OCI-LY7 (cell line): ENCODE measurements around the gene STIM1.

Experiments used
- EZH2phosphoT487 ChIP-seq: fragments of 200-600 bp; sonication (generic); IDR thresholded peaks from 2 replicates; pipeline ENCODE4 v1.6.1; 2018; ENCODE audit warnings: low read depth, borderline replicate concordance, mild to moderate bottlenecking, mixed run types, antibody characterized with exemption, low read length, moderate library complexity, mixed read lengths
- TF ChIP-seq, protein P1 (sequence below): fragments of 200-600 bp; sonication (generic); conservative IDR thresholded peaks from 2 replicates; pipeline ENCODE4 v1.5.1; 2014; ENCODE audit warnings: mild to moderate bottlenecking, antibody characterized with exemption, low read length, moderate library complexity, mixed read lengths

- TF ChIP-seq, protein P1, sequence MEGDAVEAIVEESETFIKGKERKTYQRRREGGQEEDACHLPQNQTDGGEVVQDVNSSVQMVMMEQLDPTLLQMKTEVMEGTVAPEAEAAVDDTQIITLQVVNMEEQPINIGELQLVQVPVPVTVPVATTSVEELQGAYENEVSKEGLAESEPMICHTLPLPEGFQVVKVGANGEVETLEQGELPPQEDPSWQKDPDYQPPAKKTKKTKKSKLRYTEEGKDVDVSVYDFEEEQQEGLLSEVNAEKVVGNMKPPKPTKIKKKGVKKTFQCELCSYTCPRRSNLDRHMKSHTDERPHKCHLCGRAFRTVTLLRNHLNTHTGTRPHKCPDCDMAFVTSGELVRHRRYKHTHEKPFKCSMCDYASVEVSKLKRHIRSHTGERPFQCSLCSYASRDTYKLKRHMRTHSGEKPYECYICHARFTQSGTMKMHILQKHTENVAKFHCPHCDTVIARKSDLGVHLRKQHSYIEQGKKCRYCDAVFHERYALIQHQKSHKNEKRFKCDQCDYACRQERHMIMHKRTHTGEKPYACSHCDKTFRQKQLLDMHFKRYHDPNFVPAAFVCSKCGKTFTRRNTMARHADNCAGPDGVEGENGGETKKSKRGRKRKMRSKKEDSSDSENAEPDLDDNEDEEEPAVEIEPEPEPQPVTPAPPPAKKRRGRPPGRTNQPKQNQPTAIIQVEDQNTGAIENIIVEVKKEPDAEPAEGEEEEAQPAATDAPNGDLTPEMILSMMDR: no peak
- TF ChIP-seq EZH2phosphoT487: no peak
Observed at GRCh38 chr11:4018641-4019040, 163.2 kb downstream of the STIM1 start.
